Cardiac septum (tissue), 1 donor: Measurements from ENCODE around the gene C16orf74. TPM values are rescaled to one million over a fixed set of nuclear protein-coding genes. Genes with fewer than 3 reads are reported as not detected.

Experiments used
- DNase-seq: peaks from one replicate; pipeline ENCODE4 v3.0.0-alpha.2; 2020; ENCODE audit warnings: low spot score
- intact Hi-C: fragments of 100-400 bp; cut with DNase I; formaldehyde crosslinking; loops from one replicate; pipeline ENCODE4 v1.14.0; 2022
- microRNA-seq: library from miRNA; unstranded; fragments of <30 nt; microRNA quantifications from one replicate; pipeline ENCODE4 v1.2.0, GENCODE V29; 2020
- total RNA-seq: library from RNA; stranded (reverse); fragmentation: NEBNext Ultra II Directional; extraction: Animal tissue kit (Norgen Biotek cat#: 25700); gene quantifications from one replicate; pipeline ENCODE4 v1.2.1, GENCODE V29; 2021
- donor health status: DM: no; HTN: no; CAD: no.

Gene C16orf74
- total RNA-seq, 1 donor from 2014 or later, result 0.51 TPM

GRCh38 chr16:85664580-85665372, 86.1 kb downstream of the C16orf74 start:
- intact Hi-C loops, result no loop called here
- DNase-seq, result no peak

- no peak for DNase-seq
Measured at GRCh38 chr16:85663891-85664321, 87.0 kb downstream of the C16orf74 start.

GRCh38 chr16:85662976-85663830, 87.7 kb downstream of the C16orf74 start:
- intact Hi-C loops, result no loop called here
- no peak for DNase-seq

More at GRCh38 chr16:85663891-85664321, 87.0 kb downstream of the C16orf74 start:
- intact Hi-C loops, result no loop called here

GRCh38 chr16:85662482-85662812, 88.4 kb downstream of the C16orf74 start:
- DNase-seq, result no peak
- intact Hi-C loops, result no loop called here

GRCh38 chr16:85661740-85662481, 89.0 kb downstream of the C16orf74 start:
- intact Hi-C loops, result loop anchor here (2.0 kb wide), 1 partner anchor 55 kb away; no protein-coding TSS in a partner anchor
- DNase-seq, result no peak

GRCh38 chr16:85660843-85661739, 89.8 kb downstream of the C16orf74 start:
- intact Hi-C loops, result loop anchor here (2.0 kb wide), 1 partner anchor 56 kb away; no protein-coding TSS in a partner anchor

GRCh38 chr16:85659805-85660511, 90.9 kb downstream of the C16orf74 start:
- intact Hi-C loops, result loop anchor here (2.0 kb wide), 1 partner anchor 57 kb away; no protein-coding TSS in a partner anchor
- peak; percentile 84 for DNase-seq

More at GRCh38 chr16:85660843-85661739, 89.8 kb downstream of the C16orf74 start:
- DNase-seq, result no peak

GRCh38 chr16:85659336-85659735, 91.6 kb downstream of the C16orf74 start:
- DNase-seq, result no peak
- intact Hi-C loops, result no loop called here

GRCh38 chr16:85658504-85659326, 92.2 kb downstream of the C16orf74 start:
- no peak for DNase-seq
- intact Hi-C loops, result no loop called here

GRCh38 chr16:85657996-85658395, 92.9 kb downstream of the C16orf74 start:
- intact Hi-C loops, result no loop called here
- DNase-seq, result no peak

Small RNA genes within 50 kb of the gene (microRNA-seq; reads per million reads assigned to microRNA genes)
- not detected for gene MIR1910

Other genes with a start within 250 kb of the C16orf74 start
- gene GSE1, start 137.8 kb downstream of the C16orf74 start, total RNA-seq, result 56.4 TPM
- gene GINS2, start 62.1 kb downstream of the C16orf74 start, total RNA-seq, result 0.38 TPM
- gene EMC8, start 48.4 kb upstream of the C16orf74 start, total RNA-seq, result 20.3 TPM
- gene COX4I1, start 48.6 kb upstream of the C16orf74 start, total RNA-seq, result 1,440 TPM
- 1.6 TPM for gene IRF8, start 148.1 kb upstream of the C16orf74 start, total RNA-seq